BLaER1 (cell line): ENCODE measurements around the gene SLC27A3.
A peak's percentile ranks its signal among the peaks of the same experiment; 100 is the strongest.
"Not testable (repeated sequence)": the region's sequence is repeated elsewhere in the genome, so short reads cannot be mapped to it uniquely, and the experiment has no call there.

ENCODE experiments used
- H3K27ac ChIP-seq: shearing (Covaris generic); formaldehyde crosslinking; 2 replicates; pipeline ENCODE4 v1.8.1; 2022
- H3K27me3 ChIP-seq: shearing (Covaris generic); formaldehyde crosslinking; 2 replicates; pipeline ENCODE4 v1.8.1; 2022
- H3K36me3 ChIP-seq: shearing (Covaris generic); formaldehyde crosslinking; 2 replicates; pipeline ENCODE4 v1.8.1; 2022
- H3K4me1 ChIP-seq: shearing (Covaris generic); formaldehyde crosslinking; 2 replicates; pipeline ENCODE4 v1.8.1; 2022
- H3K4me2 ChIP-seq: shearing (Covaris generic); formaldehyde crosslinking; 2 replicates; pipeline ENCODE4 v1.8.1; 2022
- H3K4me3 ChIP-seq: shearing (Covaris generic); formaldehyde crosslinking; 2 replicates; pipeline ENCODE4 v1.8.1; 2022
- H3K9ac ChIP-seq: shearing (Covaris generic); formaldehyde crosslinking; 2 replicates; pipeline ENCODE4 v1.8.1; 2022
- H3K9me3 ChIP-seq: shearing (Covaris generic); formaldehyde crosslinking; 2 replicates; pipeline ENCODE4 v1.8.1; 2022
- H4K20me1 ChIP-seq: shearing (Covaris generic); formaldehyde crosslinking; 2 replicates; pipeline ENCODE4 v1.8.1; 2022
- Cebpa-rat ChIP-seq: shearing (Covaris generic); IDR thresholded peaks from 2 replicates; pipeline ENCODE4 v1.8.1; 2022

The SLC27A3 gene

DNA sequence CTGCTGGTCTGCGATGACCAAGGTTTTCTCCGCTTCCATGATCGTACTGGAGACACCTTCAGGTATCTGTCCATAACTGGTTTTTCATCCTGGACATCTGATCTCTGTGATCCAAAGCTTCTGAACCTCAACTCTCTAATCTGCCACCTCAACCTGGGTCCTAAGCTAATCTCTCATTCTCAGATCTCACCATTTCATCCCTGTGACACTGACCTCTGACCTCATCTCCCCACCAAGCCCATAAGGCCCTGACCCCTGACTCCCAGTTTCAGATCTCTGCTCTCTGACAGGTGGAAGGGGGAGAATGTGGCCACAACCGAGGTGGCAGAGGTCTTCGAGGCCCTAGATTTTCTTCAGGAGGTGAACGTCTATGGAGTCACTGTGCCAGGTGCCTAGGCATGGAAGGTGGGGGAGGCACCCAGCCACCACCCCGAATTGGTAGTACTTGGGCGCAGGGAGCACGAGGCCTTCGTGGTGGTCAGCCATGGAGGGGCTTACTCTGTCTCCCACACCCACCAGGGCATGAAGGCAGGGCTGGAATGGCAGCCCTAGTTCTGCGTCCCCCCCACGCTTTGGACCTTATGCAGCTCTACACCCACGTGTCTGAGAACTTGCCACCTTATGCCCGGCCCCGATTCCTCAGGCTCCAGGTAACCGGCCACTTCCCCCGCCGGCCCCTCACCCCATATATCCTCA, 3.8 kb downstream of the SLC27A3 start:
- no peak overlapping the region for H3K9ac ChIP-seq
- no peak overlapping the region for H3K4me3 ChIP-seq
- no peak overlapping the region for H3K27ac ChIP-seq
- TF ChIP-seq Cebpa-rat, result no peak
- no peaks in the 10 kb centered on the region for H4K20me1 ChIP-seq
- H3K4me2 ChIP-seq, result no peak overlapping the region
- no peaks in the 10 kb centered on the region for H3K27me3 ChIP-seq
- H3K9me3 ChIP-seq, result no peaks in the 10 kb centered on the region
- H3K36me3 ChIP-seq, result peaks cover 26% of the 10 kb centered on the region
- peaks cover 57% of the 10 kb centered on the region for H3K4me1 ChIP-seq

DNA sequence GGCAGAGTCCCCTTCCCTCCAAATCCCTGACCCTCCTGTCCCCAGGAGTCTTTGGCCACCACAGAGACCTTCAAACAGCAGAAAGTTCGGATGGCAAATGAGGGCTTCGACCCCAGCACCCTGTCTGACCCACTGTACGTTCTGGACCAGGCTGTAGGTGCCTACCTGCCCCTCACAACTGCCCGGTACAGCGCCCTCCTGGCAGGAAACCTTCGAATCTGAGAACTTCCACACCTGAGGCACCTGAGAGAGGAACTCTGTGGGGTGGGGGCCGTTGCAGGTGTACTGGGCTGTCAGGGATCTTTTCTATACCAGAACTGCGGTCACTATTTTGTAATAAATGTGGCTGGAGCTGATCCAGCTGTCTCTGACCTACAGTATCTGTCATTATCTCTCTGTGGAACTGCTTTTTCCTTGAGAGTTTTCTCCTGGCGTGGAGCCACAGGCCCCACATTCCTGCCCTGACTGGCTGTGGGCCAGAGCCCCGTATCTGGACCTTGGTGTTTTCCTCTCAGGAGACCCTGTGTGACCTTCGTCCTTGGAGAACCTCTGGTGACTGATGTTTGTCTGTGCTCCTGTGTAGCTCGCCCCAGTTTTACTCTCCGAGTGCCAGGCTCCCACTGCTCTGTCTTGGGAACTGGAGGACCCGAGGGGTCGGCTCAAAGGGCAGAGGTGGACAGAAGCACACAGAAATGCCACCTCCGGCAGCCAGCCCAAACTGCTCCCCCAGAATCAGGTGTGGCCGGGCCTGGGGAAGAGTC, 4.8 kb downstream of the SLC27A3 start:
- H3K4me2 ChIP-seq, result no peak overlapping the region
- H3K27ac ChIP-seq, result peak overlapping the region; percentile 3; the same call in 1 of the 2 replicates
- H3K4me1 ChIP-seq, result peaks cover 56% of the 10 kb centered on the region
- no peak overlapping the region for H3K4me3 ChIP-seq
- H3K36me3 ChIP-seq, result peaks cover 26% of the 10 kb centered on the region
- H3K27me3 ChIP-seq, result no peaks in the 10 kb centered on the region
- no peaks in the 10 kb centered on the region for H4K20me1 ChIP-seq
- H3K9ac ChIP-seq, result 0 out of 2 replicates have a peak overlapping the region, but pooled peaks have one; percentile 34
- no peak for TF ChIP-seq Cebpa-rat
- H3K9me3 ChIP-seq, result no peaks in the 10 kb centered on the region

DNA sequence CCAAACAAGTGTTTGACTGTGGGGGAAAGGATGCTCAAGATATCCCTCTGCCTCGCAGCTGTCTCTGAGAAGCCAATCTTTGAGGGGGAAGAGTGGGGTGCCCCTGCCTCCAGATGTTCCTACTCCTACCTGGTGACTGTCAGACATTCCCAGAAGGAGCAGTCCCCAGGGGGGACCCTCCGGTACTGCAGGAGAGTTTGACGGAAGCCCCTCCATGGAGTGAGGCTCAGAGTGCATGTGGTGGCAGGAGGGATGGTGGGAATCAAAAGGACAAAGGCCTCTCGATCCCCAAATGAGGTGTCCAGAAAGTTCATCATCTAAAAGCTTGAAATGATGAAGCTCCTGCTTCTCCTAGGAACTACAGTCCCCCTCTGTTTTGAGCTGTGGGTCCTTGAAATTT, 5.3 kb downstream of the SLC27A3 start:
- Histone ChIP-seq H3K9me3 (no peaks in the 10 kb centered on the region), H3K36me3 (peaks cover 26% of the 10 kb centered on the region), H4K20me1 (no peaks in the 10 kb centered on the region), H3K4me1 (peaks cover 59% of the 10 kb centered on the region), H3K4me3 (no peak overlapping the region), H3K4me2 (no peak overlapping the region), H3K27ac (peak overlapping the region; percentile 3; the same call in 1 of the 2 replicates), H3K9ac (0 out of 2 replicates have a peak overlapping the region, but pooled peaks have one; percentile 34), H3K27me3 (no peaks in the 10 kb centered on the region)
- TF ChIP-seq Cebpa-rat, result no peak

DNA sequence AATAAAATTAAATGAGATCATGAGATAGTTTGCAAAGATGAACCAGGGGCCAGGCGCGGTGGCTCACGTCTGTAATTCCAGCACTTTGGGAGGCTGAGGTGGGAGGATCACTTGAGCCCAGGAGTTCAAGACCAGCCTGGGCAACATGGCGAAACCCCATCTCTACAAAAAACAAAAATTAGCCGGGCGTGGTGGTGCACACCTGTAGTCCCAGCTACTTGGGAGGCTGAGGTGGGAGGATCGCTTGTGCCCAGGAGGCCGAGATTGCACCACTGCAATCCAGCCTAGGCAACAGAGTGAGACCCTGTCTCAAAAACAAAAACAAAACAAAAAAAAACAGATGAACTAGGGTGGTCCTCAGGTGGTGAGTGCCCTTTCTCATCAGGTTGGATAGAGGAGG, 7.4 kb downstream of the SLC27A3 start:
- H3K4me1 ChIP-seq, result peaks cover 45% of the 10 kb centered on the region
- H3K4me2 ChIP-seq, result peak overlapping the region; percentile 76
- peak overlapping the region; percentile 69 for H3K4me3 ChIP-seq
- peaks cover 26% of the 10 kb centered on the region for H3K36me3 ChIP-seq
- H3K9me3 ChIP-seq, H3K27me3 ChIP-seq, H4K20me1 ChIP-seq: not testable (repeated sequence)
- peak overlapping the region; percentile 91 for H3K27ac ChIP-seq
- H3K9ac ChIP-seq, result peak overlapping the region; percentile 83

DNA sequence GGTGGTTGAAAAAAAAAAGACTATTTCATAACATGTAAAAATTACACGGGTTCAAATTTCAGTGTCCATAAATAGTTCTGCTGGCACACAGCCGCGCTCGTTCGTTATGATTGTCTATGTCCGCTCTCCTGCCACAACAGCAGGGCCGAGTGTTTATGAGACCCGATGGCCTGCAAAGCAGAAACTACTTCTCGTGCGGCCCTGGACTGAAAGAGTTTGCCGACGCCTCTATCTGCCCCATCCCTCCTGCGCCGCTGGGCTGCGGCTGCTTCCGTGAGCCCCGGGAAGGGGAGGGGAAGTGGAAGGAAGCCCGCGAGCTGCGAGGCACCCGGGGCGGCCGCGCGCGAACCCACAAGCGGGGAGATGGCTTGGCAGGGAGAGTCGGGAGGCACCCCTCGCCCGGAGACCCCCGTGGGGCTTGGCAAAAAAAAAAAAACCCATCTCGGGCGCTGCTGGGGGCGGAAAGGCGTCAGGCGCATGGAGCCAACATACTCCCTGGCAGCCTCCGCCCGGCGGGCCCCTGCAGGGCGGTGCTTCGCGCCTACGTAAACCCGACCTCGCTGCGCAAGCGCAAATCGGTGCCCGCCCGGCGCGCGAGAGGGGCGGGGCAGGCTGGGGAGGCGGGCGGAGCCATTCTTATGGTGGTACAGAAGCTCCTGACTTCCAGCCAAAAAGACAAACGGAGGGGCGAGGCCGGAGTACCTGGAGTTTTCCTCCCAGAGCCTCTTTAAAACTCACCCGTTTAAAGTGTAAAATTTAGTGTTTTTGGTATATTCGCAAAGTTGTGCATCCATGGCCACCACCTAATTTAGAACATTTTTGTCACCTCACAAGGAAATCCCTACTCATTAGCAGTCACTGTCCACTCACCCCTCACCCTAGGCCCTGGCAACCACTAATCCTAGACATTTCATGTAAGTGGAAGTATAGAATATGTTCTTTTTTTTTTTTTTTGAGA, 8.3 kb downstream of the SLC27A3 start:
- Histone ChIP-seq H3K27me3 (no peaks in the 10 kb centered on the region), H3K4me3 (peak overlapping the region; percentile 69), H3K4me1 (peaks cover 40% of the 10 kb centered on the region), H3K4me2 (peak overlapping the region; percentile 76), H3K9me3 (0 out of 2 replicates have a peak, but pooled peaks cover 5% of the 10 kb centered on the region), H3K36me3 (peaks cover 18% of the 10 kb centered on the region), H3K27ac (peak overlapping the region; percentile 91), H3K9ac (peak overlapping the region; percentile 83), H4K20me1 (no peaks in the 10 kb centered on the region)
- TF ChIP-seq Cebpa-rat, result no peak

DNA sequence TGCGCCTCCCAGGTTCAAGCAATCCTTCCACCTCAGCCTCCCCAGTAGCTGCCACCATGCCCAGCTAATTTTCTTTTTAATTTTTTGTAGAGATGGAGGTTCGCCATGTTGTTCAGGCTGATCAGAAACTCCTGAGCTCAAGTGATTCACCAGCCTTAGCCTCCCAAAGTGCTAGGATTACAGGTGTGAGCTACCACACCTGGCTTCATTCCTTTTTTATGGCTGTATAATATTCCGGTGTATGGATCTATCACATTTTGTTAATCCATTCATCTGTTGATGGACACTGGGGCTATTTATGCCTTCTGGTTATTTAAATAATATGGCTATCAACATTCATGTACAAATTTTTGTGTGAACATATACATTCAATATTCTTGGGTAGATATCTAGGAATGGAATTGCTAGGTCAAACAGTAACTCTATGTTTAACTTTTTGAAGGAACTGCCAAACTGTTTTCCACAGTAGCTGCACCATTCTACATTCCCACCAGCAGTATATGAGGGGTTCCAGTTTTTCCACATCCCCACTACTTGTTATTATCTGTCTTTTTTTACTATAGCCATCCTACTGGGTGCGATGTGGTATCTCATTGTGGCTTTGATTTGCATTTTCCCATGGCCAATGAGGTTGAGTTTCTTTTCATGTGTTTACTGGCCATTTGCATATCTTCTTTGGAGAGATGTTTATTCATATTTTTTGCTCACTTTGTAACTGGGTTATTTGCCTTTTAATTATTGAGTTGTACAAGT, 11.0 kb downstream of the SLC27A3 start:
- TF ChIP-seq Cebpa-rat, result no peak
- Histone ChIP-seq H3K4me2 (no peak overlapping the region), H3K27ac (no peak overlapping the region), H3K36me3 (no peaks in the 10 kb centered on the region), H3K27me3 (no peaks in the 10 kb centered on the region), H4K20me1 (no peaks in the 10 kb centered on the region), H3K4me1 (peaks cover 66% of the 10 kb centered on the region), H3K4me3 (no peak overlapping the region), H3K9ac (no peak overlapping the region), H3K9me3 (0 out of 2 replicates have a peak, but pooled peaks cover 5% of the 10 kb centered on the region)

DNA sequence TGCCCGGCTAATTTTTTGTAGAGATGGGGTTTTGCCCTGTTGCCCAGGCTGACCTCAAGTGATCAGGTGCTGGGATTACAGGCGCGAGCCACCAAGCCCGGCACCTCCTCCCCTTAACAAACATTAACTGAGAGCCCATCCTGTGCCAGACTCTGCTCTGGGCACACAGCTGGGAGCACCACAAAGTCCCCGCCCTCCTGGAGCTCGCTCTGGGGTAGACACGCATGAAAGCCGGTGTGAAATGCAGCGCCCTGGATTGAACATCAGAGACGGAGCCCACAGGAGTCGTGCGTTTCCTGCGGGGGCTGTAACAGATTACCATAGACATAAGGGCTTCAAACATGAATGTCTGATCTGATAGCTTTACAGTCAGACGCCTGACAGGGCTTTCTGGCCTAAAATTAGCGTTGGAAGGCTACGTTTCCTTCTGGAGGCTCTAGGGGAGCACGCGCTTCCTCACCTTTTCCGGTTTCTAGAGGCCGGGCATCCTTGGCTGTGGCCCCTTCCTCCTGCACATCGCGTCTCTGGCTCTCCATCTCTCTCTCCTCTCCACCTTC, 14.3 kb downstream of the SLC27A3 start:
- Histone ChIP-seq H3K4me3 (0 out of 2 replicates have a peak overlapping the region, but pooled peaks have one; percentile 2), H3K4me1 (peaks cover 72% of the 10 kb centered on the region), H3K9ac (peak overlapping the region; percentile 67), H3K27me3 (no peaks in the 10 kb centered on the region), H3K36me3 (no peaks in the 10 kb centered on the region), H3K9me3 (0 out of 2 replicates have a peak, but pooled peaks cover 5% of the 10 kb centered on the region), H4K20me1 (no peaks in the 10 kb centered on the region), H3K4me2 (peak overlapping the region; percentile 84), H3K27ac (peak overlapping the region; percentile 83)
- no peak for TF ChIP-seq Cebpa-rat

DNA sequence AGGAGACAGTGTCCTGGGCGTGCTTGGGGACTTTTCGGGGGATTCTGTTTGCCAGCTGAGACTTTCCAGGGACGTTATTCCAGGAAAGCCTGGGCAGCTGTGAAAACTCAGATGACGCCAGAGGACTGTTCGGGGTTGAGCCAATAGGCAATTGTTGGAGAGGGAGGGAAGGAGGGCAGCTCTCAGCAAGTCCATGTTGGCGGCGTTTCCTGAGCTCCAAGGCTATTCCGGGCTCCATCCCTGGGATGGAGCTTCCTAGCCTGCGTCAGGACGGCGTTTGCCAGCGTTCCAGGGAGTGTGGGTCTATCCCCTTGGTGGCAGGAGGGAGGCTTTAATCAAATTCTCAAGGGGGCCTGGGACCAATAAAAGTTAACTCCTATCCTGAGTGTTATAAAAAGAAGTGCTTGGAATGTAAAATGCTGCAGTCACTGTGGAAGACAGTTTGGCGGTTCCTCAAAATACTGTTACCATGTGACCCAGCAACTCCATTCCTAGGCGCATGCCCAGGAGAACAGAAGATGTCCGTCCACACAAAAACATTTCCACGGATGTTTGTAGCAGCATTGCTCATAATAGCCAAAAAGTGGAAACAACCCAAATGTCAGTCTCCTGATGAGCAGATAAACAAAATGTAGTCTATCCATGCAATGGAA, 15.2 kb downstream of the SLC27A3 start:
- Histone ChIP-seq H3K4me2 (peak overlapping the region; percentile 84), H3K27ac (peak overlapping the region; percentile 83), H3K36me3 (no peaks in the 10 kb centered on the region), H3K4me3 (no peak overlapping the region), H3K4me1 (peaks cover 73% of the 10 kb centered on the region), H3K9ac (peak overlapping the region; percentile 67), H3K27me3 (no peaks in the 10 kb centered on the region), H4K20me1 (no peaks in the 10 kb centered on the region), H3K9me3 (0 out of 2 replicates have a peak, but pooled peaks cover 5% of the 10 kb centered on the region)
- no peak for TF ChIP-seq Cebpa-rat
